ENCODE results near the gene NTSR1. TPM values are rescaled to one million over a fixed set of nuclear protein-coding genes. Genes with fewer than 3 reads are reported as not detected.

Gene NTSR1
- total RNA-seq, 4 donors from 2014 or later: 0.06 to 0.09 TPM; not detected in 2

GRCh38 chr20:62662422-62662821 lies 46.2 kb upstream of the NTSR1 start:
- H3K27ac ChIP-seq: peak overlapping the region in 1 of 4 donors; percentile 58
- no peaks in the 10 kb centered on the region for H3K9me3 ChIP-seq
- TF ChIP-seq CTCF (IDR thresholded peaks at IDR 0.05): no peak
- no peak for TF ChIP-seq POLR2A (IDR thresholded peaks at IDR 0.05)
- no peak overlapping the region for H3K4me3 ChIP-seq
- H3K27me3 ChIP-seq: peaks cover 0 to 32% (median 0%) of the 10 kb centered on the region in 4 donors
- intact Hi-C loops (cut with DNase I): no loop called here
- no peak for DNase-seq
- H3K4me1 ChIP-seq: peaks cover 2 to 26% (median 13%) of the 10 kb centered on the region in 3 donors
- H3K36me3 ChIP-seq: peaks cover 0 to 42% (median 0%) of the 10 kb centered on the region in 3 donors
- 28 to 30% methylated on average over 4 of the region's 6 CpGs for WGBS, 2 donors

GRCh38 chr20:62663145-62664018 lies 45.3 kb upstream of the NTSR1 start:
- Histone ChIP-seq H3K9me3 (no peaks in the 10 kb centered on the region), H3K4me1 (peaks cover 4 to 34% (median 13%) of the 10 kb centered on the region in 3 donors), H3K27ac (no peak overlapping the region), H3K27me3 (peaks cover 0 to 36% (median 0%) of the 10 kb centered on the region in 4 donors), H3K4me3 (no peak overlapping the region), H3K36me3 (peaks cover 0 to 42% (median 0%) of the 10 kb centered on the region in 3 donors)
- WGBS, 2 donors: 83 to 89% methylated on average over 23 of the region's 24 CpGs
- no peak for DNase-seq
- intact Hi-C loops (cut with DNase I): no loop called here
- TF ChIP-seq POLR2A (IDR thresholded peaks at IDR 0.05): no peak
- TF ChIP-seq CTCF (IDR thresholded peaks at IDR 0.05): no peak

- Histone ChIP-seq H3K4me1 (peaks cover 4 to 38% (median 13%) of the 10 kb centered on the region in 3 donors), H3K27ac (no peak overlapping the region), H3K36me3 (peaks cover 0 to 34% (median 0%) of the 10 kb centered on the region in 3 donors), H3K4me3 (no peak overlapping the region), H3K27me3 (peaks cover 0 to 42% (median 0%) of the 10 kb centered on the region in 4 donors), H3K9me3 (no peaks in the 10 kb centered on the region)
- DNase-seq: no peak
- intact Hi-C loops (cut with DNase I): no loop called here
- WGBS, 2 donors: 79 to 92% methylated on average over 12 to 14 of the region's 18 CpGs
- TF ChIP-seq POLR2A (IDR thresholded peaks at IDR 0.05) (no peak), CTCF (IDR thresholded peaks at IDR 0.05) (no peak)
Measured at GRCh38 chr20:62664019-62664971, 44.3 kb upstream of the NTSR1 start.

GRCh38 chr20:62665153-62665754 lies 43.4 kb upstream of the NTSR1 start:
- Histone ChIP-seq H3K27me3 (peaks cover 0 to 37% (median 0%) of the 10 kb centered on the region in 4 donors), H3K9me3 (no peaks in the 10 kb centered on the region), H3K36me3 (peaks cover 0 to 24% (median 0%) of the 10 kb centered on the region in 3 donors), H3K4me3 (no peak overlapping the region), H3K4me1 (peaks cover 4 to 38% (median 13%) of the 10 kb centered on the region in 3 donors), H3K27ac (peak overlapping the region in 1 of 4 donors; percentile 9)
- WGBS, 2 donors: 95 to 100% methylated on average over 3 to 4 of the region's 12 CpGs
- DNase-seq: no peak
- intact Hi-C loops (cut with DNase I): no loop called here
- TF ChIP-seq POLR2A (IDR thresholded peaks at IDR 0.05) (no peak), CTCF (IDR thresholded peaks at IDR 0.05) (no peak)
